Nephron (organoid): ENCODE measurements around the gene LYZL2.
"Not testable (repeated sequence)": the region's sequence is repeated elsewhere in the genome, so short reads cannot be mapped to it uniquely, and the experiment has no call there.

ENCODE experiments used
- H3K27ac Mint-ChIP-seq, 3 experiments: 2 replicates each; pipeline ENCODE4 v1.8.0; 2020; ENCODE audit warnings: mixed read lengths in 3 of 3, mild to moderate bottlenecking in 2 of 3, moderate library complexity in 1 of 3
- H3K27me3 Mint-ChIP-seq: 2 replicates; pipeline ENCODE4 v1.8.0; 2021; ENCODE audit warnings: low read depth, mild to moderate bottlenecking, moderate library complexity, mixed read lengths
- H3K36me3 Mint-ChIP-seq: 2 replicates; pipeline ENCODE4 v1.8.0; 2020; ENCODE audit warnings: low read depth, mixed read lengths
- H3K4me1 Mint-ChIP-seq: 2 replicates; pipeline ENCODE4 v1.8.0; 2020; ENCODE audit warnings: mixed read lengths
- H3K4me3 Mint-ChIP-seq, 3 experiments: 2 replicates each; pipeline ENCODE4 v1.8.0; 2020; ENCODE audit warnings: mild to moderate bottlenecking in 3 of 3, mixed read lengths in 3 of 3, moderate library complexity in 2 of 3
- H3K9me3 Mint-ChIP-seq: 2 replicates; pipeline ENCODE4 v1.8.0; 2020; ENCODE audit warnings: mixed read lengths
- TF ChIP-seq, protein P1 (sequence below), 3 experiments: fragments of 200-600 bp; sonication (generic); IDR thresholded peaks; one replicate each; pipeline ENCODE4 v1.5.0; 2021; ENCODE audit warnings: antibody characterized with exemption in 3 of 3; ENCODE audit not compliant: unreplicated experiment in 3 of 3

LYZL2 gene

GRCh38 chr10:30639946-30640786 lies 10.6 kb upstream of the LYZL2 start:
- Mint-ChIP-seq H3K27me3 (peaks cover 29% of the 10 kb centered on the region), H3K27ac (no peak overlapping the region)

GRCh38 chr10:30637881-30638467 lies 8.4 kb upstream of the LYZL2 start:
- Mint-ChIP-seq H3K36me3 (no peaks in the 10 kb centered on the region), H3K27ac (no peak overlapping the region), H3K27me3 (peaks cover 24% of the 10 kb centered on the region), H3K4me1 (peaks cover 8% of the 10 kb centered on the region), H3K9me3 (no peaks in the 10 kb centered on the region), H3K4me3 (no peak overlapping the region)
- TF ChIP-seq, protein P1, sequence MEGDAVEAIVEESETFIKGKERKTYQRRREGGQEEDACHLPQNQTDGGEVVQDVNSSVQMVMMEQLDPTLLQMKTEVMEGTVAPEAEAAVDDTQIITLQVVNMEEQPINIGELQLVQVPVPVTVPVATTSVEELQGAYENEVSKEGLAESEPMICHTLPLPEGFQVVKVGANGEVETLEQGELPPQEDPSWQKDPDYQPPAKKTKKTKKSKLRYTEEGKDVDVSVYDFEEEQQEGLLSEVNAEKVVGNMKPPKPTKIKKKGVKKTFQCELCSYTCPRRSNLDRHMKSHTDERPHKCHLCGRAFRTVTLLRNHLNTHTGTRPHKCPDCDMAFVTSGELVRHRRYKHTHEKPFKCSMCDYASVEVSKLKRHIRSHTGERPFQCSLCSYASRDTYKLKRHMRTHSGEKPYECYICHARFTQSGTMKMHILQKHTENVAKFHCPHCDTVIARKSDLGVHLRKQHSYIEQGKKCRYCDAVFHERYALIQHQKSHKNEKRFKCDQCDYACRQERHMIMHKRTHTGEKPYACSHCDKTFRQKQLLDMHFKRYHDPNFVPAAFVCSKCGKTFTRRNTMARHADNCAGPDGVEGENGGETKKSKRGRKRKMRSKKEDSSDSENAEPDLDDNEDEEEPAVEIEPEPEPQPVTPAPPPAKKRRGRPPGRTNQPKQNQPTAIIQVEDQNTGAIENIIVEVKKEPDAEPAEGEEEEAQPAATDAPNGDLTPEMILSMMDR (IDR thresholded peaks at IDR 0.05; ENCODE audit: unreplicated experiment in 3 of 3): no peak

More at GRCh38 chr10:30639946-30640786, 10.6 kb upstream of the LYZL2 start:
- TF ChIP-seq, protein P1 (IDR thresholded peaks at IDR 0.05; ENCODE audit: unreplicated experiment in 3 of 3): peak; percentile 76 to 90 (median 86)
- H3K4me1 Mint-ChIP-seq: peaks cover 28% of the 10 kb centered on the region
- no peaks in the 10 kb centered on the region for H3K9me3 Mint-ChIP-seq
- no peaks in the 10 kb centered on the region for H3K36me3 Mint-ChIP-seq
- no peak overlapping the region for H3K4me3 Mint-ChIP-seq

DNA sequence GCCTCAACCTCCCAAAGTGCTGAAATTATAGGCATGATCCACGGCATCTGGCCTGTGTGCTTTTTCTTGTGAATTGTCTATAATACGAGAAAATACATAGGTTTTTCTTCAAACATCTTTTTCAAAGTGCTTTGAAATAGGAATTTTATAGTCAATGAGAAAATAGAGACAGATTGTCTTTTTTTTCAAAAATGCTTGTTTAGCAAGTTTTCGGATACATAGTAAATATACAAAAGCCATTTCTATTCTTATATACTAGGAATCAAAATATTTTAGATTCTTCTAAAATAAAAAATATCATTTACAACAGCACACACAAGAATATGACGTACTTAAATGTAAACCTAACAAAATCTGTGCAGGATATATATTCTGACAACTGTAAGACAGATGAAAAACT lies 1.6 kb upstream of the LYZL2 start:
- H3K36me3 Mint-ChIP-seq: no peaks in the 10 kb centered on the region
- H3K4me1 Mint-ChIP-seq: no peaks in the 10 kb centered on the region
- TF ChIP-seq, protein P1 (IDR thresholded peaks at IDR 0.05; ENCODE audit: unreplicated experiment in 3 of 3): no peak
- no peak overlapping the region for H3K4me3 Mint-ChIP-seq
- H3K27ac Mint-ChIP-seq: no peak overlapping the region
- peaks cover 6% of the 10 kb centered on the region for H3K27me3 Mint-ChIP-seq
- no peaks in the 10 kb centered on the region for H3K9me3 Mint-ChIP-seq

DNA sequence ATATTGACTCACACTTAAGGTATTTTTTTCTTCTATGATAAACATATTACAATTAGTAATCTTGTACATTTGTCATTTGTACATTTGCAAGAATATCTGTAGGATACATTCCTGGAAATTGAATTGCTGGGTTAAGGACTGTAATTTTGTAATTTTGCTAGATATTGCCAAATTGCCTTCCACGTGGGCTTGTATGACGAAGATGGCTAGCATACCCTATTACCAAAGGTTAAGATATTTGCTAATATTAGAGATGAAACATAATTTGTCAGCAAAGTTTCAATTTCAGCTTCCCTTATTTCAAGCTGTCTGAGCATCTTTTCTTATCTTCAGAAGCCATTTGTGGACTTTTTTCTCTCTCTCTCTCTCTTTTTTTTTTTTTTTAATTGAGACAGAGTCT lies 1.0 kb upstream of the LYZL2 start:
- H3K9me3 Mint-ChIP-seq: no peaks in the 10 kb centered on the region
- H3K27ac Mint-ChIP-seq: no peak overlapping the region
- TF ChIP-seq, protein P1 (IDR thresholded peaks at IDR 0.05; ENCODE audit: unreplicated experiment in 3 of 3): no peak
- H3K4me3 Mint-ChIP-seq: no peak overlapping the region
- no peaks in the 10 kb centered on the region for H3K4me1 Mint-ChIP-seq
- no peaks in the 10 kb centered on the region for H3K36me3 Mint-ChIP-seq
- peaks cover 6% of the 10 kb centered on the region for H3K27me3 Mint-ChIP-seq

GRCh38 chr10:30628576-30628975 lies 977 bp downstream of the LYZL2 start:
- H3K27ac Mint-ChIP-seq, H3K4me3 Mint-ChIP-seq, H3K36me3 Mint-ChIP-seq, H3K27me3 Mint-ChIP-seq, H3K4me1 Mint-ChIP-seq, H3K9me3 Mint-ChIP-seq: not testable (repeated sequence)

GRCh38 chr10:30626837-30627236 lies 2.7 kb downstream of the LYZL2 start:
- not testable (repeated sequence) for H3K4me1 Mint-ChIP-seq, H3K27ac Mint-ChIP-seq, H3K36me3 Mint-ChIP-seq, H3K4me3 Mint-ChIP-seq, H3K27me3 Mint-ChIP-seq, H3K9me3 Mint-ChIP-seq

DNA sequence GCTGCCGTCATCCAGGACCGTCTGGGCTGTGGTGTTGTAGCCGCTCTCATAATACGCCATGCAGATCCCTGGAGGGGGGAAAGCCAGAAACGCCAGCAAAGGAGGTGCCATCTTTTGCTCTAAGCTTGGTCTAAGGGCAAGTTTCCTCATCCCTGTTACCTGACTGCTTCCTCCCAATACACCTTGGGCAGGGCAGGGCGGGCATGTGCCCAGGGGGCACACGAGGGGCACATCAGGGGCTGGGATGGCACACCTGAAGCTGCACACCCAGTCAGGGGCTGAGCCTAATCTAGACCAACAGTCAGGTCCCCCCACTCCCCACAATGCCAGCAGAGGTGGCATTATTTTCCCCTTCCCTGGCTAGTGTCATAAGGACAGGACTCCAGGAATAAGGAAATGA lies 3.4 kb downstream of the LYZL2 start:
- not testable (repeated sequence) for H3K4me3 Mint-ChIP-seq, H3K4me1 Mint-ChIP-seq, H3K27ac Mint-ChIP-seq, H3K27me3 Mint-ChIP-seq, H3K36me3 Mint-ChIP-seq, H3K9me3 Mint-ChIP-seq
